Right kidney (tissue), 1 donor: ENCODE data around the gene PKD1.
A peak's percentile ranks its signal among the peaks of the same experiment; 100 is the strongest.

Experiments used
- DNase-seq: peaks from one replicate; pipeline ENCODE4 v3.0.0-alpha.2; 2016

The PKD1 gene

GRCh38 chr16:2048116-2048543, 87.6 kb downstream of the PKD1 start:
- DNase-seq: no peak

GRCh38 chr16:2047330-2048115, 88.2 kb downstream of the PKD1 start, which contains the start of the genes NTHL1 and TSC2:
NTHL1 (minus strand) TSS chr16:2047834; CDS start chr16:2047823, 11 bp downstream.
TSC2 (plus strand) TSS chr16:2047985; CDS start chr16:2048616, 631 bp downstream.
- peak; percentile 93 for DNase-seq

- DNase-seq: no peak
Measured at GRCh38 chr16:2046893-2047329, 88.8 kb downstream of the PKD1 start.

DNA sequence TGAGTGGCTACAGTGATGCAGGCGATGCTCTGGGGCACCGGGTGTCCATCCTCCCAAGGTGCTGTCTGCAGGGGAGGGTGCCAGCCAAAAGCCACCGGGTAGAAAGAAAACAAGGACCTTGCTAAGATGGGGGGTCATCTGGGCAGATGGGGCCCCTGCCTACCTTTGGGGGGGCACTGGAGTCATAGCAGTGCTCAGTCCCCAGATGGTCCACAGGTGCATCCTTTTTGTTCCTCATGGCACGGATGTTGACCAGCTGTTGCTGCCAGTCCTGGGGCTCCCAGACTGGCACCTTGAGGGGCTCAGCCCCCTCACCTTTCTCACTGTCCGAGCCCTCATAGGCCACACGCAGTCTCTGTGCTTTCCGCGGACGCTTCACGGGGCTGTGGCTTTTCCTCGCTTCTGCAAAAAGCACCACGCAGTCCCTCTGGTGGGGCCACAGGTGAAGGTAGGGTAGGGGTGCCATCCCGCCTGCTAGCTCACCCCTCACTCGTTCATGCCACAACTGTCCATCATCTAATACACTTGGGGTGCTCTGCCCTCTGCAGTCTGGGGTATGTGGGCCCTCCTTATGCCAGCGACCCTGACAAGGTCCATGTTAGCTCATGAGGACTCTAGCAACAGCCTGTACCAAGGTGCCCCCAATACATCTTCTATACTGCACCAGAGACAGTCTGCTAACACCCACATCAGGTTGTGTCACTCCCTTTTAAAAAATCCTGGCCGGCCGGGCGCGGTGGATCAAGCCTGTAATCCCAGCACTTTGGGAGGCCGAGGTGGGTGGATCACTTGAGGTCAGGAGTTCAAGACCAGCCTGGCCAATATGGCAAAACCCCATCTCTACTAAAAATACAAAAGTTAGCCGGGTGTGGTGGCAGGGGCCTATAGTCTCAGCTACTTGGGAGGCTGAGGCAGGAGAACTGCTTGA, 89.5 kb downstream of the PKD1 start:
- DNase-seq: no peak

DNA sequence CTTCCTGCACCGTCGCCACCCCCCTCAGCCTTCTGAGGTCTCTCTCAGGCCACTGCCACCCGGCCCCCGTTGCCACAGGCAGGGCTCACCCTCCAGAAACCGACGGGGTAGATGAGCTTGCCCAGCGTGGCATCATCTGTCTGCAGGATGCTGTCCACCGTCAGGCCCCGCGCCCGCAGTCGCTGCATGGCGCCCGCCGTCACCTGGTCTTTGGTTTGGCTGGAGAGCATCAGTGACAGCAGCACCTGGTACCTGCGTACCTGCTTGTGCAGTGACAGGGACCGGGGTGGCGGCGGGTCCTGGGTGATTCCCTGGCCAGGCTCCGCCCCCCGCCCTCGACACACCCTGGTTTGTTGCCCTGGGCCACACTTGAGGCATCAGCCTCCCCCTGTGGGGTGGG, 91.2 kb downstream of the PKD1 start:
- DNase-seq: no peak

DNA sequence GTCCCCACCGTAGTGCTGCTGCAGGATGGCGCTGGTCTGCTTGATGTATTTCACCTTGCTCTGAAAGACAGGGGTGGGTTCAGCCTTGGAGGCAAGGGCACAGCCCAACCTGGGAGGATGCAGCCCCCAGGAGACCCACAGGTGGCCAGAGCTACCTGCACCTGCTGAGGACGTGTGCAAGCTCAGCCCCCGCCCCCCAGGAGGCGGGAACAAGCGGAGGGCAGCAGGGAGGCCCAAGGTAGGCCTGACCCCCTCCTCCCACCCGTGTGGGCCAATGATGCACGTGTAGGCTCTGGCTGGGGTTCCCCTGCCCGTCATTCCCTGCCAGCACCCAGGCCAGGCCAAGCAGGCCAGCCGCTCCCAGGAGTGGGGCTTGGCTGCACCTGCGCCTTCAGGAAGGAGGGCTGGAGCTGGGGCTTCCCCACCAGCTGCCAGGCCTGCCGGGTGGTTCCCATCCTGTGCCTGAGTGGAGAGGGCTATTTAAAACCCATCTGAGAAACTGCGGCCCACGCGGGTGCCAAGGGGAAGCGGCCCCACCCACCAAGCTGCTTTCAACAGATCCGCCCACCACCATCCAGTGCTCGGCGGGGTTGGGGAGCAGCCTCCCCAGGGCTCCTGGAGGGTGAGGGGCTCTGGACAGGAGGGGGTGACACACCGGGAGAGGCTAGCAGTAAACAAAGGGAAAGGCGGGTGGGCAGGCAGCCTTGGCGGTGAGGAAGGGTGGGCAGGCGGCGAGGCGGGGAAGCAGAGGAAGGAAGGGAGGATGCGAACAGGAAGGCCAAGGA, 91.8 kb downstream of the PKD1 start:
- no peak for DNase-seq

GRCh38 chr16:2042986-2043666, 92.6 kb downstream of the PKD1 start:
- no peak for DNase-seq

DNA sequence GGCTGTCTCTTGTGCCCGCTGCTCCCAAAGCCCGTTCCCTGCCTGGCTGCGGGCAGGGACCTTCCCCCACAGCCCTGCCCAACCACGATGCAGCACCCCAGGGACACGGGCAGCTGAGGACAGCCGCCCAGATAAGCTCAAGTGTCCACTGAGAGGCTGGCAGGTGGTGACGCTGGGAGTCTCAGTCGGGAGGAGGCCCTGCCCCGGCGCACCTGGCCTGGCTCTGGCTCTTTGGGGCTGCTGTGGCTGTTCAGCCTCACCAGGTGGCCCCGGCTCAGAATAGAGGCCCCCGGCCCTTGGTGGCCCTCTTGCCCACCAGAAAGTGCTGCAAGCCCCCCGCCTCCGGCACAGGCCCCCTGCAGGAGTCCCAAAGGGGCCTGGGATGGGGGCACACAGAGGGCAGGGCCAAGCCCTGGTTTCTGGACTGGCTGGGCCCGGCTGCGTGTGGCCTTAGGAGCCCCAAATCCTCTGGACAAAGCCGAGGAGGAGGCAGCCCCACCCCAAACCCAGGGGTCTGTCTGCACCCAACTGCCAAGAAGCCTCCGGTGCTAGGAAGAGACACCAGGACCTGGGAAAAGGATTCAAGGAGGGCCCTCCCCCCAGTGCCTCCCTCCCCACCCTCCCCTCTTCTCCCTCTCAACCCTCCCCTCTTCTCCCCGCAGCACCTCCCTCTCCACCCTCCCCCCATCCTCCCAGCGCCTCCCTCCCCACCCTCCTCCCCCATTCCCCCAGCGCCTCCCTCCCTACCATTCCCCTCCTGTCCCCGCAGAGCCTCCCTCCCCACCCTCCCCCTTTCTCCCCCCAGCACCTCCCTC, 93.3 kb downstream of the PKD1 start:
- DNase-seq: no peak

DNA sequence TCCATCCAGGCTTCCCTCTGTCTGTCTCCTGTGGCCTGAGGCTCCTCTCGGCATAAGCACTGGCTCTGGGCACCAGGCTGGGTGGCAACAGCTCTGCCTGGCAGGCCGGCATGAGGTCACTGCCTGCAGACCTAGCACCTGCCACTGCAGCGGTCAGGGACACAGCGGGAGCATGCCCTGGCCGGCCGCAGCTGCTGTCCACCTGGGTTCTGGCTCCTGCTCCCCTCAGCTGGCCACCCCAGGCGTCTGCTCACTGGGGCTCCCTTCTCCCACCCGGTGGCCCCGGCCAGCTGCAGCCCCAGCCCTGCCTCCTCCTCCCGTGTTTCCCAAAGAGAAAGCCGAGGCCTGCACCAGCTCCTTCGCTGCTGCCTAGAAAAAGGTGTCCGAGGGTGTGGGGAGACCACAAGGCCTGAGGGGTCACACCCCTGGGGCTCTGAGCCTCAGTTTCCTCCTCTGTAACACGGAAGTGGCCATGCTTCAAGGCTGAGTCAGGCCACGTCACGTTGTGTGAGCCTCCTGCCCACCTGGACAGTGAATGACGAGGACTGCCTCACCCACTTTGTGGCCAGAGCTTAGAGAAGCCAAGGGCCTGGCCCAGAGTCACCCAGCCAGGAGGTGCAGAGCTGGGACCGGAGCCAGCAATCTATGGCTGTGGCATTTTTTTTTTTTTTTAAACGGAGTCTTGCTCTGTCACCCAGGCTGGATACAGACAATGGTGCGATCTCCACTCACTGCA, 94.7 kb downstream of the PKD1 start:
- no peak for DNase-seq

- no peak for DNase-seq
Measured at GRCh38 chr16:2040041-2040786, 95.5 kb downstream of the PKD1 start.

DNA sequence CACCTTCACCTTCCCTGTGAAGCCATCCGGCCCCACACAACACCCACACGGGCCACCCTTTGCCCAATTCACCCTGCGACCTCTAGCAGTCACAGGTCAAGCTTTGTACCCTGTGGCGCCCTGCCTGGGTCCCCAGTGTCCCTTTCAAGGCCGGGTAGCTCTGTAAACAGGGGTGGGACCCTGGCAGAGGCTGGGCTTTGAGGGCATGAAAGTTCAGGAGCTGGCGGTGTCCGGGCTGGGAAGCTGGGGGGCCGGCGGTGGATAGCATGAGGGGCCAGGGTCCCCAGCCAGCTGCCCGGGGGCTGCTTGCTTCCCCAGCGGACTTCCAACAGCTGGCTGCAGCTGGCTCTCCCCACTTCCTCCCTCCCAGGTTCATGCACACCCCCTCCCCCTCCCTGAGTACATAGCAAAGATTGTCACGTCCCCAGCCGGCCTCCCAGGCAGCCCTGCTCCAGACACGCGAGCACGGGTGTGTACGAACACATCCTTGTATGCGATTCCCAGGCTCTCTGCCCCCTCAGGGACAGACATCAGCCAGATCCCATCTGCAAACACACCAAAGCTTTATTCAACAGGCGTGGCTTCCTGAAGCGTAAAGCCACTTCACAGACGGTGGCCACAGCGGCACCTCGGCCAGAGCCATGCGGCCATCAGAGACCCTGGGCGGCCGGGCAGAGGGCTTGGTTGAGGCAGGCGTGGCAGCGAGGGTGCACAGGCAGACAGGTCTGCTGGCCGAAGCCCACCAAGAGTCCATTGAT, 96.2 kb downstream of the PKD1 start:
- peak; percentile 73 for DNase-seq
